ENCODE measurements around the gene PRKG1. TPM values are rescaled to one million over a fixed set of nuclear protein-coding genes. Genes with fewer than 3 reads are reported as not detected.

The PRKG1 gene
- polyA plus RNA-seq, 1 donor: 12.0 TPM

- Histone ChIP-seq H3K9me3 (ENCODE audit: control insufficient read depth, low read depth, low read length) (no peaks in the 10 kb centered on the region), H3K4me3 (ENCODE audit: low read length) (no peak overlapping the region), H3K36me3 (ENCODE audit: control insufficient read depth, insufficient read depth, low read length) (no peaks in the 10 kb centered on the region), H3K27me3 (ENCODE audit: control insufficient read depth, insufficient read depth, low read length) (no peaks in the 10 kb centered on the region), H3K4me1 (ENCODE audit: control insufficient read depth, insufficient read depth, low read length) (no peaks in the 10 kb centered on the region), H3K27ac (ENCODE audit: low read length) (no peak overlapping the region)
- WGBS (ENCODE audit: insufficient coverage, low lambda C conversion rate): 67% methylated on average over 1 of the region's 1 CpG
- no peak for DNase-seq
Measured at GRCh38 chr10:51169111-51169510, 94.8 kb downstream of the PRKG1 start.

DNA sequence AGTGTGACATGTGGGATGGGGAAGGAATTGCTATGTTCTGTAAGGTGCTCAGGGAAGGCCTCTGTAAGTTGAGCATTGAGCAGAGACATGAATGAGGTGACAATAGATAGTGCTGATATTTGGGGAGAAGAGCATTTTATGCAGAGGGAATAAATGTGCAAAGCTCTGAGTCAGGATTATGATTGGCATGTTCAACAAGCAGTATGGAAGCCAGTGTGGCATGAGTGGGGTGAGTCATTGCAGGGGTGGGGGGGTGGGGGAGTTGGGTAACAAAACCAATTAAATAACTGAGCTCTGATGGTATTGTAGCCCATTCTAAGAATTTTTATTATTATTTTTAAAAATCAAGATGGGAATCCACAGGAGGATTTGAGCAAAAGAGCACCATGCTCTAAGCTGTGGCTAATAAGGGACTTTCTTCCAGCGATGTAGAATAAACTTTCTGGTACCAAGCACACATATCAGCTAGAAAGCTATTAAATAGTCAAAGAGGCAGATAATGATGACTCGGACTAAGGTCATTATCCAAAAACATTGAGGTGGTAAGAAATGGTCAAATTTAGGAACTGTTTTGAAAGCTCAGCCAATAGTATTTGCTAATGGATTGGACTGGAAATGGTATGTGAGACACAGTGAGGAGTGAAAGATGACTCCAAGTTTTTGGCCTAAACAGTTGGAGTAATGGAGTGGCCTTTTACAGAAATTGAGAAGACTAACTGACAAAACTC is 96.4 kb downstream of the PRKG1 start:
- no peaks in the 10 kb centered on the region for H3K9me3 ChIP-seq (ENCODE audit: control insufficient read depth, low read depth, low read length)
- no CpG with 5 or more reads among the region's 2 CpGs for WGBS (ENCODE audit: insufficient coverage, low lambda C conversion rate)
- H3K27me3 ChIP-seq (ENCODE audit: control insufficient read depth, insufficient read depth, low read length): no peaks in the 10 kb centered on the region
- H3K4me1 ChIP-seq (ENCODE audit: control insufficient read depth, insufficient read depth, low read length): no peaks in the 10 kb centered on the region
- no peak overlapping the region for H3K4me3 ChIP-seq (ENCODE audit: low read length)
- no peak for DNase-seq
- H3K36me3 ChIP-seq (ENCODE audit: control insufficient read depth, insufficient read depth, low read length): no peaks in the 10 kb centered on the region
- H3K27ac ChIP-seq (ENCODE audit: low read length): no peak overlapping the region

DNA sequence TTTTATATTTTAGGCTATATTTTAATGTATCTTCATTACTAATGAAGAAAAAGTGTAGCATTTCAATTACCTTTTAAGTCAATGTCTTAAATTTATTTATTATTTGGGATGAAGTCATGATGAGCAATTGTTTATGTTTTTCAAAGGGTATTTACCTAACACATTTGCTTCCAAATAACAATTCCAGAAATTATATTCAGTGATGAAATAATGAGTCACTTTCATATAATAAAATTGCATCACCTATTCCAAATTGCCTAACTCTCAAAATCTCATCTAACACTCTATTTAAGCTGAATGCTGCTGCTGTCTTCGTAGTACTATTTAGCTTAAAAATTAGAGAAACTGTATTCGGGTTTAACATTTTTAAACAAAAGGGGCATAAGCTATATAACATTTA is 97.7 kb downstream of the PRKG1 start:
- H3K4me1 ChIP-seq (ENCODE audit: control insufficient read depth, insufficient read depth, low read length): no peaks in the 10 kb centered on the region
- no peaks in the 10 kb centered on the region for H3K27me3 ChIP-seq (ENCODE audit: control insufficient read depth, insufficient read depth, low read length)
- H3K27ac ChIP-seq (ENCODE audit: low read length): no peak overlapping the region
- no peaks in the 10 kb centered on the region for H3K36me3 ChIP-seq (ENCODE audit: control insufficient read depth, insufficient read depth, low read length)
- no CpG with 5 or more reads among the region's 2 CpGs for WGBS (ENCODE audit: insufficient coverage, low lambda C conversion rate)
- no peak overlapping the region for H3K4me3 ChIP-seq (ENCODE audit: low read length)
- DNase-seq: no peak
- no peaks in the 10 kb centered on the region for H3K9me3 ChIP-seq (ENCODE audit: control insufficient read depth, low read depth, low read length)

DNA sequence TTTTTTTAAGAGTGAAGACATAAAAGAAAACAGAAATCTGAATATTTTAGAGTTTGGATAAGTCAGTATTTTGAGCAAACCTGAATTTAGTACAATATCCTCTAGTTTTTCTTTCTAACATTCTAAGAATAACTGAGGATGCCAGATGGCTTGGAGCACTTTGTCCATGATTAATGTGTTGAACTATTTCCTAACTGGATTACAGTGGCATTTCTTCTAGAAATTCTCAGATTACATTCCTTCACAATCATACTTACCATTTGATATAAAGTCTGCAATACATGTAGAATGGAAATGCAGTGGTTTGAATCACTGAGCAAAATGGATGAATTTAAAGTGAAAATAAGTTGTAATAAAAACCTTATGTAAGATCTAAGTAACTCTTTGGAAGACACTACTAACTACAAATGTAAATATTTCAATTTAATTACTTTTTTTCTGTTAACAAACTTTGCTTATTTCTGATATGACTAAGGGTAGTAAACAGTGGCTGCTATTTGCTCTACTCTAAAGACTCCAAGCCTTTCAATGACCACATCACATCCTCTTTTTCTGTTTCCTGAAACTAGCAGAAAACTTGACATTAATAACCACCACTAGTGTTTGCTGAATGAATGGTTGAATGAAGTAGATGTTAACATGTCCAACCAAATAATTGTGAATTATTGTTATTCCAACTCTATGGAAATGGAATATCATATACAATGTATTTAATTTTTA is 102.8 kb downstream of the PRKG1 start:
- Histone ChIP-seq H3K4me1 (ENCODE audit: control insufficient read depth, insufficient read depth, low read length) (no peaks in the 10 kb centered on the region), H3K27ac (ENCODE audit: low read length) (no peak overlapping the region), H3K9me3 (ENCODE audit: control insufficient read depth, low read depth, low read length) (no peaks in the 10 kb centered on the region), H3K4me3 (ENCODE audit: low read length) (no peak overlapping the region), H3K36me3 (ENCODE audit: control insufficient read depth, insufficient read depth, low read length) (no peaks in the 10 kb centered on the region), H3K27me3 (ENCODE audit: control insufficient read depth, insufficient read depth, low read length) (no peaks in the 10 kb centered on the region)
- DNase-seq: no peak

- no peak for DNase-seq
- no peaks in the 10 kb centered on the region for H3K27me3 ChIP-seq (ENCODE audit: control insufficient read depth, insufficient read depth, low read length)
- H3K36me3 ChIP-seq (ENCODE audit: control insufficient read depth, insufficient read depth, low read length): no peaks in the 10 kb centered on the region
- no peak overlapping the region for H3K27ac ChIP-seq (ENCODE audit: low read length)
- no peaks in the 10 kb centered on the region for H3K9me3 ChIP-seq (ENCODE audit: control insufficient read depth, low read depth, low read length)
- no peak overlapping the region for H3K4me3 ChIP-seq (ENCODE audit: low read length)
- no peaks in the 10 kb centered on the region for H3K4me1 ChIP-seq (ENCODE audit: control insufficient read depth, insufficient read depth, low read length)
Measured at GRCh38 chr10:51178634-51179033, 104.3 kb downstream of the PRKG1 start.

GRCh38 chr10:51180141-51180540 is 105.9 kb downstream of the PRKG1 start:
- no peaks in the 10 kb centered on the region for H3K27me3 ChIP-seq (ENCODE audit: control insufficient read depth, insufficient read depth, low read length)
- H3K27ac ChIP-seq (ENCODE audit: low read length): no peak overlapping the region
- H3K4me3 ChIP-seq (ENCODE audit: low read length): no peak overlapping the region
- H3K4me1 ChIP-seq (ENCODE audit: control insufficient read depth, insufficient read depth, low read length): no peaks in the 10 kb centered on the region
- no peaks in the 10 kb centered on the region for H3K9me3 ChIP-seq (ENCODE audit: control insufficient read depth, low read depth, low read length)
- H3K36me3 ChIP-seq (ENCODE audit: control insufficient read depth, insufficient read depth, low read length): no peaks in the 10 kb centered on the region
- no peak for DNase-seq
- WGBS (ENCODE audit: insufficient coverage, low lambda C conversion rate): 60% methylated on average over 1 of the region's 4 CpGs

DNA sequence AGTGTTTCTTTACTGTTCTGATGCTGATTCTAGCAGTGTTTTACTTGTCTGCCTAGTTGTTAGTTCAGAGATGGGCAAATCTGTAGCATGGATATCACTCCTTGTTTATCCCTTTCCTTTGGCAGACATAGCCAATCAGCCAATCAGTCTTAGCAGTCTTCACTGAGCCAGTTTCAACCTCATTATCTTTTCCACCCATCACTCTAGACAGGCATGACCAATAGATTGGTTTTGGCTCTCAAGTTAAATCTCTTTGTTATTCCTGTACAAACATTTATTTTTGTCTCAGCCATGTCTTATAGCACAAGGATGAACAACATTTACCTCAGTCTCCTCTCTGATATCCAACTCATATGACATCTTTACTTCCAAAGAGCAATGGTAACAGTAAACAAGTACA is 109.5 kb downstream of the PRKG1 start:
- H3K4me1 ChIP-seq (ENCODE audit: control insufficient read depth, insufficient read depth, low read length): no peaks in the 10 kb centered on the region
- no peak overlapping the region for H3K4me3 ChIP-seq (ENCODE audit: low read length)
- H3K27ac ChIP-seq (ENCODE audit: low read length): no peak overlapping the region
- H3K36me3 ChIP-seq (ENCODE audit: control insufficient read depth, insufficient read depth, low read length): no peaks in the 10 kb centered on the region
- no peaks in the 10 kb centered on the region for H3K9me3 ChIP-seq (ENCODE audit: control insufficient read depth, low read depth, low read length)
- H3K27me3 ChIP-seq (ENCODE audit: control insufficient read depth, insufficient read depth, low read length): no peaks in the 10 kb centered on the region
- DNase-seq: no peak

DNA sequence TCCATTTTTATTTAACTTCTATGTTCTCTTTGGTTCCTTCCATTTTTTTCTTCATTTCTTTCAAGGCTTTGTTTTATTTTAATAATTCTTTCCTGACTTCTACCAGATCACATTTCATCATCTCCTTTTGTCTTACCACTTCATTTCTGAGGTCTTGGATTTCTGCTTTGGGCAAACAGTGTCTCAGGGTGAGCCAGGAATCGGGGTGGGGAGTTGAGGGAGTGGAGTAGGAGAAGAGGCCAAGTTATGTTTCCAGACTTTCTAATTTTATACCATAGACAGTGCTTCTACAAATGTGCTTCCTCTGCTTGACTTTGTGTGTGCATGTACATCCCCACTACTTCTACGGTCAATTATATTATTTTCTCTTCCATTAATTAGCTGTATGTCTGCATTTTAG is 112.1 kb downstream of the PRKG1 start:
- Histone ChIP-seq H3K4me1 (ENCODE audit: control insufficient read depth, insufficient read depth, low read length) (no peaks in the 10 kb centered on the region), H3K27ac (ENCODE audit: low read length) (no peak overlapping the region), H3K9me3 (ENCODE audit: control insufficient read depth, low read depth, low read length) (no peaks in the 10 kb centered on the region), H3K4me3 (ENCODE audit: low read length) (no peak overlapping the region), H3K27me3 (ENCODE audit: control insufficient read depth, insufficient read depth, low read length) (no peaks in the 10 kb centered on the region), H3K36me3 (ENCODE audit: control insufficient read depth, insufficient read depth, low read length) (no peaks in the 10 kb centered on the region)
- 100% methylated on average over 1 of the region's 2 CpGs for WGBS (ENCODE audit: insufficient coverage, low lambda C conversion rate)
- no peak for DNase-seq

- no peaks in the 10 kb centered on the region for H3K27me3 ChIP-seq (ENCODE audit: control insufficient read depth, insufficient read depth, low read length)
- H3K27ac ChIP-seq (ENCODE audit: low read length): no peak overlapping the region
- H3K36me3 ChIP-seq (ENCODE audit: control insufficient read depth, insufficient read depth, low read length): no peaks in the 10 kb centered on the region
- no peaks in the 10 kb centered on the region for H3K4me1 ChIP-seq (ENCODE audit: control insufficient read depth, insufficient read depth, low read length)
- no peaks in the 10 kb centered on the region for H3K9me3 ChIP-seq (ENCODE audit: control insufficient read depth, low read depth, low read length)
- no peak for DNase-seq
- 100% methylated on average over 1 of the region's 2 CpGs for WGBS (ENCODE audit: insufficient coverage, low lambda C conversion rate)
- H3K4me3 ChIP-seq (ENCODE audit: low read length): no peak overlapping the region
Measured at GRCh38 chr10:51188008-51188407, 113.7 kb downstream of the PRKG1 start.

DNA sequence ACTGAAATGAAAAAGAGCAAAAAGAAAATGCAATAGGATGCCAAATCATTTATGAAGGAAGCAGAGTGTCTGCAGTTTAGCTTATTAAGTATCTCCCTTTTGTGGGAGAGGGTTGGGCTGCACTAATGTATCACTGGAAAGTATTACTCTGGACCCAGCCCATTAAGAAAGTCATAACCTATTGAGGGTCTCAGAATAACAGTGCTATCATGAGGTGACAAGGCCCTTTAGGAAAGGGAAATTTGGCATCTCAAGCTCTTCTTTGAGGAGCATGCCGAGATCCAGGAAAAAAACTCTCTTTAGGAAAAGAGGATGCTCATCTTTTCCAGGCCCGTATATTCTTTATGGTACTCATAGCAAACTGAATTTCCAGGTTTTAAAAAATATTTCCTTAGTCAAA is 114.6 kb downstream of the PRKG1 start:
- Histone ChIP-seq H3K4me1 (ENCODE audit: control insufficient read depth, insufficient read depth, low read length) (no peaks in the 10 kb centered on the region), H3K27me3 (ENCODE audit: control insufficient read depth, insufficient read depth, low read length) (no peaks in the 10 kb centered on the region), H3K9me3 (ENCODE audit: control insufficient read depth, low read depth, low read length) (no peaks in the 10 kb centered on the region), H3K27ac (ENCODE audit: low read length) (no peak overlapping the region), H3K4me3 (ENCODE audit: low read length) (no peak overlapping the region), H3K36me3 (ENCODE audit: control insufficient read depth, insufficient read depth, low read length) (no peaks in the 10 kb centered on the region)
- 100% methylated on average over 1 of the region's 2 CpGs for WGBS (ENCODE audit: insufficient coverage, low lambda C conversion rate)
- DNase-seq: no peak

All from large intestine (tissue), 3 donors.